ENCODE results near the gene MAPK4.

The MAPK4 gene

DNA sequence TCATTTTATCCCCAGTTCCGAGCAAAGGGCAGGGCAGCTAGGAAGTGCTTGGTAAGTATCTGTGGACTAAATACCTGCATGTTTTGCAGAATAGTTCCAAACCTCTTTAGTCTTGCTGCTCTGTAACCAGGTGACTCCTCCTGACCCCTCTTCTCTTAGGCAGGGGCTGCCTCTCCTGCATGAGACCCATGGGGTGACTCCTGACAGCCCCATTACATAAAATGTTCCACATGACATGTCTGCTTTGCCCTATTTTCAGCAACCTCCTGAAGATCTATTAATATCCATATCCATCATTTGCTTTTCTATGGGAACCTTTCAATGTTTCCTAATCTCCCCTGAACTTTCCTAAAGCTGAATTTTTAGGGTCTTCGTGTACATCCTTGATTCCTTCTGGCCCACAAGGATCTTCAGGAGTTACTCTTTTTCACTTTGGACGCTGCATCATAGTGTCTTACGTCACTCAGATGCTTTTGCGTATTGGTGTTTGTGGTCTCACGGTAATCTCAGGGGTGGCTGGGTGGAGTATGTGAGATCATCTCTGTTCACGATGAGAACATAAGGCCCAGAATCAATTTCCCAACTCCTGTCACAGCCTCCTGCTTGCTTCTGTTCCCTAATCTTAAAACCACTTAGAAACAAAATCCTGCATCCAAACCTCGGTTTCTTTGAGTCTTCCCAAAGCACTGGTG is 76.6 kb downstream of the MAPK4 start:
- H3K27me3 ChIP-seq (ENCODE audit: control insufficient read depth, insufficient read depth, low read length) = no peaks in the 10 kb centered on the region
- no peak overlapping the region for H3K27ac ChIP-seq (ENCODE audit: low read length)
- no peak for DNase-seq (ENCODE audit: low read depth, low spot score)
- H3K4me3 ChIP-seq (ENCODE audit: low read length) = no peak overlapping the region
- no CpG with 5 or more reads among the region's 8 CpGs for WGBS (ENCODE audit: insufficient coverage, insufficient read length)
- H3K9me3 ChIP-seq (ENCODE audit: control insufficient read depth, insufficient read depth, low read length) = no peaks in the 10 kb centered on the region
- H3K4me1 ChIP-seq (ENCODE audit: control insufficient read depth, insufficient read depth, low read length) = no peaks in the 10 kb centered on the region
- H3K36me3 ChIP-seq (ENCODE audit: control insufficient read depth, insufficient read depth, low read length) = no peaks in the 10 kb centered on the region

DNA sequence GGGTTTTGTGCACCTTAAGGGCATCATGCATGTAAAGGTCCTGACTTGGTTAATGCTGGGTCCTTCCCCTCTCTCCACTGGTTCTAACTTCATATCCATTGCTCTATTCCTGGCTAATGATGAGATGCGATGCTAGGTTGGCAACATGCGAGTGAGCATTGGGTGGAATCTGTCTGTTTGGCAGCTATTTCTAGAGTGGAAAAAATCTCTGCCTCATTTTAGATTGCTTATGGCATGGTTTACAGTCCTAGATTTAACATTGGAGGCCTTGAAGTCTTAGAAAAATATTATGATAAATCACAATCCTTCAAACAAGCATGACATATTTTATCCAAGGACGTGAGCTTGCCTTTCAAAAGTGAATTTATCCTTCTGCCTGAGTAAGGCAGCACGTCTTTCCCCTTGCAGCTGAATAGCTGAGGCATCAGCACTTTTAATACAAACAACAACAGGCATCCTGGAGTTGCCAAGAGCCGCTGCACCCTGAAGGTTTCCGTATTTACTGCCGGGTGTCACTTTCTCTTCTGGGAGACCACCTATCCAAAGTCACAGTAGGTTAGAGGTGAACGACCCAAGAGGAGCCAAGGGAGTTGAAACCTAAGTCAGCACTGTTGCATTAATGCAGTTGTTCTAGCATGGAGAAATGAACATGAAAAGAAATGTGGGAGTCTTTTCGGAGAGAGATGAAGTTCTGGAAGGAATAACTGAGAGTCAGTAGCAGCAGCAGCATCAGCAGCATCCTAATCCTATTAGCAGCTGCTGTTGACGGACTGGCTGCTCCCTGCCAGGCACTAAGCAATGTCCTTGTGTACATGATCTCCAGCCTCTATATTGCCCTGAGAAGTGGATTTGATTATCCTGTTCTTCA is 78.4 kb downstream of the MAPK4 start:
- Histone ChIP-seq H3K4me3 (ENCODE audit: low read length) (no peak overlapping the region), H3K27me3 (ENCODE audit: control insufficient read depth, insufficient read depth, low read length) (no peaks in the 10 kb centered on the region), H3K4me1 (ENCODE audit: control insufficient read depth, insufficient read depth, low read length) (no peaks in the 10 kb centered on the region), H3K27ac (ENCODE audit: low read length) (no peak overlapping the region), H3K36me3 (ENCODE audit: control insufficient read depth, insufficient read depth, low read length) (no peaks in the 10 kb centered on the region), H3K9me3 (ENCODE audit: control insufficient read depth, insufficient read depth, low read length) (no peaks in the 10 kb centered on the region)
- WGBS (ENCODE audit: insufficient coverage, insufficient read length) = no CpG with 5 or more reads among the region's 10 CpGs
- DNase-seq (ENCODE audit: low read depth, low spot score) = no peak

DNA sequence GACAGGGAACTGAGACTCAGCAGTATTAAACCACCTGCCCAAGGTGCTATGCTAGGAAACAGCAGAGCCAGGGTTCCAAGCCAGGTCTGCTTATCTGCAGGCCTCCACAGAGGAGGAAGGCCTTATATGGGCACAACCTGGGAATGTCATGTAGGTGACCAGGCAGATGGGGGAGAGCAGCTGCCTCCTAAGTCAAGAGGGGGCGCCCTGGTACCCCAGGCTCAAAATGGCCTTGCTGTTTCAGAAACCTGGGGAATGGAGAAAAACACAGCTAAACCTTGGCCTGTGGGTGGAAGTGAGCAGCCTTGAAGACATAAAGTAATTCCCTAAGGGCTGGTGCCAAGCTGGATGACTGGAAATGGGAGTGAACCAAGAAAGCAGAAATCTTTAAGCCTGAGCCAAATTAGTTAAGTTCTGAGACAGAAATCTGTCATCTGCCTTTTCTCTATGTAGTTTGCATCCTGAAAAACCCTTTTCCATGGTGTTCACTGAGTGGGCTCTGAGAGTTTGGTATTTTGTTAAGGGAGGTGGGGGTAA is 79.1 kb downstream of the MAPK4 start:
- DNase-seq (ENCODE audit: low read depth, low spot score) = peak; percentile 16
- no peaks in the 10 kb centered on the region for H3K9me3 ChIP-seq (ENCODE audit: control insufficient read depth, insufficient read depth, low read length)
- H3K4me1 ChIP-seq (ENCODE audit: control insufficient read depth, insufficient read depth, low read length) = no peaks in the 10 kb centered on the region
- H3K36me3 ChIP-seq (ENCODE audit: control insufficient read depth, insufficient read depth, low read length) = no peaks in the 10 kb centered on the region
- no peak overlapping the region for H3K4me3 ChIP-seq (ENCODE audit: low read length)
- H3K27ac ChIP-seq (ENCODE audit: low read length) = no peak overlapping the region
- no peaks in the 10 kb centered on the region for H3K27me3 ChIP-seq (ENCODE audit: control insufficient read depth, insufficient read depth, low read length)
- WGBS (ENCODE audit: insufficient coverage, insufficient read length) = no CpG with 5 or more reads among the region's 1 CpG

DNA sequence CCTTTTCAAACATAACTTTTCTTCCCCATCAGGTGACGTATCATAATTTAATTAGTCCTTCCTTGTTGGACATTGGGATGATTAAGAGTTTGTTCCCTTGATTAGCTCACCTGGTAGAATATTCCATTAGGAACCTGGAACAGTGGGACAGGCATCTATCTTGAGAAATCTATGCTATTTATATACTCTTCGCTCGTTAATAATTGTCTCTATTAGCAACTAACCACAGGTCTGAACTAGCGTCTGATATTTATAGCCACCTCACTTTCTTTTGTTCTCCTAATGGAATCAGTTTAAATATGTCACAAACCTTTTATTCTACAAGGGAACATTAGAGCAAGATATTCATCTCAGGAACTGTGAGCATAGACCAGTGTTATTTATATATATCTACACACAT is 79.8 kb downstream of the MAPK4 start:
- Histone ChIP-seq H3K4me3 (ENCODE audit: low read length) (no peak overlapping the region), H3K36me3 (ENCODE audit: control insufficient read depth, insufficient read depth, low read length) (no peaks in the 10 kb centered on the region), H3K9me3 (ENCODE audit: control insufficient read depth, insufficient read depth, low read length) (no peaks in the 10 kb centered on the region), H3K27me3 (ENCODE audit: control insufficient read depth, insufficient read depth, low read length) (no peaks in the 10 kb centered on the region), H3K27ac (ENCODE audit: low read length) (no peak overlapping the region), H3K4me1 (ENCODE audit: control insufficient read depth, insufficient read depth, low read length) (0 out of 2 replicates have a peak, but pooled peaks cover 1% of the 10 kb centered on the region)
- no peak for DNase-seq (ENCODE audit: low read depth, low spot score)
- no CpG with 5 or more reads among the region's 4 CpGs for WGBS (ENCODE audit: insufficient coverage, insufficient read length)

DNA sequence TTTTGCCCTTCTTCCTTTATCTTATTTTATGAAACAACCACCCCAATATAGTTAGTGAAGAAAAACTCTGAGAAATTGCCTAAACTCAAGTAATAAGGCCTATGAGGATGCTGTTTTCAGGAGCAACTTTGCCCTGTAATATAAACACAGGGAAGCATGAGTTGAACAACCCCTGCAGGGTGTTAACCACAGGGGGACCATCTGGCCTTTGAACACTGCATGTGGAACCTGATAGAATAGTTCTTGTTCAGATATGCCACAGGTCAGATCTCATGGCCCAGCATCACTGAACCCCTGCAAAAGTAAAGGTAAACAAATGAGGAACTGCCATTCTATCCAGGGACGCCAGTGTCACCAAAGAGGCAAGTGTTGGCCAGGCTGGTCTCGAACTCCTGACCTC is 82.6 kb downstream of the MAPK4 start:
- Histone ChIP-seq H3K27ac (ENCODE audit: low read length) (no peak overlapping the region), H3K27me3 (ENCODE audit: control insufficient read depth, insufficient read depth, low read length) (no peaks in the 10 kb centered on the region), H3K36me3 (ENCODE audit: control insufficient read depth, insufficient read depth, low read length) (no peaks in the 10 kb centered on the region), H3K4me1 (ENCODE audit: control insufficient read depth, insufficient read depth, low read length) (peaks cover 1% of the 10 kb centered on the region; the same call in 1 of the 2 replicates), H3K4me3 (ENCODE audit: low read length) (no peak overlapping the region), H3K9me3 (ENCODE audit: control insufficient read depth, insufficient read depth, low read length) (no peaks in the 10 kb centered on the region)
- WGBS (ENCODE audit: insufficient coverage, insufficient read length) = no CpG with 5 or more reads among the region's 2 CpGs
- DNase-seq (ENCODE audit: low read depth, low spot score) = no peak

DNA sequence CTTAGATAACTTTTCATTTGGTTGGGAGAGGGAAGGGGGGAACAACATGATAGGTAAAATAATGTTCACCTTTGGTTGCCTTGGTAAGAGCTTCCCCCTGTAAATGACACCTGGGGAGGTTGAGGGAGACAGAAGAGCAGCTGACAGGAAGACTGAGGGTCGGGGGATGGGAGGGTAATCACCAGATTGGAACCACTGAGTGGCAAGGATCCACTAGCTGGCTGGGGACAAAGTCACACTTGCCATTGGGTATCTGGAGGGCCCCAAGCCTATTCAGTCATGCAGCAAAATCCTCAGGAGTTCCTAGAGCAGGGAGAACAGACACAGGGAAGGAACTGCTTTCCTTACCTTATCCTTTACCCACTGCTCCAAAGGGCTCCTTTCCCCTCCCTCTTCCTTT is 84.3 kb downstream of the MAPK4 start:
- WGBS (ENCODE audit: insufficient coverage, insufficient read length) = no CpG with 5 or more reads among the region's 1 CpG
- no peak for DNase-seq (ENCODE audit: low read depth, low spot score)
- Histone ChIP-seq H3K36me3 (ENCODE audit: control insufficient read depth, insufficient read depth, low read length) (no peaks in the 10 kb centered on the region), H3K4me1 (ENCODE audit: control insufficient read depth, insufficient read depth, low read length) (peaks cover 1% of the 10 kb centered on the region; the same call in 1 of the 2 replicates), H3K9me3 (ENCODE audit: control insufficient read depth, insufficient read depth, low read length) (no peaks in the 10 kb centered on the region), H3K27ac (ENCODE audit: low read length) (no peak overlapping the region), H3K27me3 (ENCODE audit: control insufficient read depth, insufficient read depth, low read length) (no peaks in the 10 kb centered on the region), H3K4me3 (ENCODE audit: low read length) (no peak overlapping the region)

DNA sequence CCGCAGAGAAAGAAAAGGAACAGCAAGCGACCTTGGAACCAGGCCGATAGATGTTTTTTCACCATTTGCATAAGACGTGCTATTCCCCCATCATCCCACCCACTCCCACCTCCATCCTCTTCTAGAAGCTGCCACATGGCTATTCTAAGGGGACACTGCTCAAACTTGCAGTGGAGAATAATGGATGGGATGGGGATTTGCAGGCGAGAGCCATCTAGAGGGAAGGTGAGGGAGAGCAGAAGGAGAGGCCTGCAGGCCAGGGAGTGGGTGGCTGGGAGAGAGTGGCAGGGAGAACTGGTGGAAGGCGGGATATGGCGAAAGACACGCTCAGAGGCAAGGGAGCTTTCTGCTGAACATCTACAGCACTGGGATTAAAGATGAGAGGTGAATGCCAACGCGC is 84.9 kb downstream of the MAPK4 start:
- no CpG with 5 or more reads among the region's 10 CpGs for WGBS (ENCODE audit: insufficient coverage, insufficient read length)
- Histone ChIP-seq H3K36me3 (ENCODE audit: control insufficient read depth, insufficient read depth, low read length) (no peaks in the 10 kb centered on the region), H3K9me3 (ENCODE audit: control insufficient read depth, insufficient read depth, low read length) (no peaks in the 10 kb centered on the region), H3K4me1 (ENCODE audit: control insufficient read depth, insufficient read depth, low read length) (peaks cover 1% of the 10 kb centered on the region; the same call in 1 of the 2 replicates), H3K27me3 (ENCODE audit: control insufficient read depth, insufficient read depth, low read length) (no peaks in the 10 kb centered on the region), H3K4me3 (ENCODE audit: low read length) (no peak overlapping the region), H3K27ac (ENCODE audit: low read length) (no peak overlapping the region)
- DNase-seq (ENCODE audit: low read depth, low spot score) = peak; percentile 45

DNA sequence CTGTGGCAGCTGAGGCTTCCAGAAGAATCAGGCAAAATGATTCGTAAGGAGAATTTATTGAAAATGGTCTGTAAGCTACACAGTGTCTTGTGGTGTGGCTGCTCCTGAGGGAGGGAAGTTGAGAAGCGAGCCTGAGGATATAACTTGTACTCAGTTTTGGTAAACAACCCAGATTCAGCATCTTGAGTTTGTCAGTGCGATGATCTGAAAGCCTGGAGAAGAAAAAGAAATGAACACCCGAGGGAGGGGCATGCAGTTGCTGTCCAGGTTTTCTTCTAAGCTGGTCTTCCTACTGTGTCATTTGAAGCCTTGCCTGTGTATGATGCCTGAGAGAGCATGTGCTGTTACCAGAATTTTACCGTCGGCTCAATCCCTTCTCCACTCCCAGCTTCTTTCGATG is 87.3 kb downstream of the MAPK4 start:
- Histone ChIP-seq H3K27me3 (ENCODE audit: control insufficient read depth, insufficient read depth, low read length) (no peaks in the 10 kb centered on the region), H3K4me3 (ENCODE audit: low read length) (no peak overlapping the region), H3K9me3 (ENCODE audit: control insufficient read depth, insufficient read depth, low read length) (no peaks in the 10 kb centered on the region), H3K36me3 (ENCODE audit: control insufficient read depth, insufficient read depth, low read length) (no peaks in the 10 kb centered on the region), H3K27ac (ENCODE audit: low read length) (no peak overlapping the region), H3K4me1 (ENCODE audit: control insufficient read depth, insufficient read depth, low read length) (peaks cover 1% of the 10 kb centered on the region)
- DNase-seq (ENCODE audit: low read depth, low spot score) = no peak
- WGBS (ENCODE audit: insufficient coverage, insufficient read length) = no CpG with 5 or more reads among the region's 7 CpGs

DNA sequence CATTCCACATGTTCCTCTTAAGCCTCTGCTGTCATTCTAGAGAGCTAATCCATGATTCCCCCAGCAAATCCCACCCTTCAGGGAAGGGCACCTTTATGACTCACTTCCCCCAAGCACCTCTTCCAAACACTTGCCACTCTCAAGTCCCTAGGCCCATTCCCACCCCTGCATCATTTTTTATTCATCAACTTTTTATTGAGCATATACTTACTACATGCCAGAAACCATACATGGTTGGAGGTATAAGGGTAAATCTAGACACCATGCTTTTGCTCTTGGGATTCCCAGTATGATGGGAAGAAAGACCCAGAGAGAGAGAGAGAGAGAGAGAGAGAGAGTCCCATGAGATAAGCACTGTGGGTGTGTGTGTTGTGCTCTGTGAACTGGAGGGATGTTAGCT is 87.9 kb downstream of the MAPK4 start:
- no peak for DNase-seq (ENCODE audit: low read depth, low spot score)
- H3K27me3 ChIP-seq (ENCODE audit: control insufficient read depth, insufficient read depth, low read length) = no peaks in the 10 kb centered on the region
- peaks cover 1% of the 10 kb centered on the region for H3K4me1 ChIP-seq (ENCODE audit: control insufficient read depth, insufficient read depth, low read length)
- no peak overlapping the region for H3K27ac ChIP-seq (ENCODE audit: low read length)
- H3K4me3 ChIP-seq (ENCODE audit: low read length) = no peak overlapping the region
- H3K36me3 ChIP-seq (ENCODE audit: control insufficient read depth, insufficient read depth, low read length) = no peaks in the 10 kb centered on the region
- no peaks in the 10 kb centered on the region for H3K9me3 ChIP-seq (ENCODE audit: control insufficient read depth, insufficient read depth, low read length)

DNA sequence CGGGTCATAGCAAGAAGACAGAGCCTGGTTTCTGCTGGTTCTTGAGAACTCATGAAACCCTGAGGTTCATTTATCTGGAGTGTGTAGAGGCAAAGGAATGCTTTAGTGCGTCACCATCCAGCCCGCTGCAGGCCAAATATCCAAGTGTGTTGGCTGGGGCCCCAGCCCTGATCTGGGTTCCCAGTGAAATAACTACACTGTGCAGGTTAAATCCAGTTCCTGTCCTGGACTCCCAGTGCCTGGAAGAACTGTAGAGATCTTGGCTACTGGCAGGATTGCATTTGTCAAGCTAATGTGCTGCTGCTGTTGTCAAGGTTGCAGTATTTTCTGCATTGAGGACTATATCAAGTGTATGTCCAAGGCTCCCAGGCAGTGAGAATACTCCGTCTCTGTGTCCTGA is 89.9 kb downstream of the MAPK4 start:
- Histone ChIP-seq H3K36me3 (ENCODE audit: control insufficient read depth, insufficient read depth, low read length) (no peaks in the 10 kb centered on the region), H3K4me1 (ENCODE audit: control insufficient read depth, insufficient read depth, low read length) (no peaks in the 10 kb centered on the region; the same call in none of the 2 replicates), H3K27ac (ENCODE audit: low read length) (no peak overlapping the region), H3K4me3 (ENCODE audit: low read length) (no peak overlapping the region), H3K9me3 (ENCODE audit: control insufficient read depth, insufficient read depth, low read length) (no peaks in the 10 kb centered on the region), H3K27me3 (ENCODE audit: control insufficient read depth, insufficient read depth, low read length) (no peaks in the 10 kb centered on the region)
- DNase-seq (ENCODE audit: low read depth, low spot score) = no peak
- WGBS (ENCODE audit: insufficient coverage, insufficient read length) = no CpG with 5 or more reads among the region's 4 CpGs

All from iPS DF 6.9 (cell line).